ENCODE results near the gene PLA2R1.

PLA2R1 gene

GRCh38 chr2:160062292-160063005 lies at the start of gene PLA2R1:
PLA2R1 (minus strand) TSS chr2:160062615; CDS start chr2:160062403, 212 bp downstream.
- DNase-seq = no peak

- DNase-seq = no peak
Measured at GRCh38 chr2:160110674-160111239, 48.3 kb upstream of the PLA2R1 start.

GRCh38 chr2:160109939-160110673 lies 47.7 kb upstream of the PLA2R1 start:
- DNase-seq = peak; percentile 26

GRCh38 chr2:160109243-160109642 lies 46.8 kb upstream of the PLA2R1 start:
- no peak for DNase-seq

GRCh38 chr2:160108646-160109045 lies 46.2 kb upstream of the PLA2R1 start:
- no peak for DNase-seq

- no peak for DNase-seq
Measured at GRCh38 chr2:160105366-160105765, 43.0 kb upstream of the PLA2R1 start.

GRCh38 chr2:160104115-160104514 lies 41.7 kb upstream of the PLA2R1 start:
- DNase-seq = no peak

- DNase-seq = no peak
Measured at GRCh38 chr2:160097326-160097725, 34.9 kb upstream of the PLA2R1 start.

- no peak for DNase-seq
Measured at GRCh38 chr2:160096409-160096808, 34.0 kb upstream of the PLA2R1 start.

GRCh38 chr2:160092445-160092844 lies 30.0 kb upstream of the PLA2R1 start:
- no peak for DNase-seq

- DNase-seq = no peak
Measured at GRCh38 chr2:160091381-160091780, 29.0 kb upstream of the PLA2R1 start.

GRCh38 chr2:160087854-160088745 lies 25.7 kb upstream of the PLA2R1 start:
- DNase-seq = no peak

- DNase-seq = no peak
Measured at GRCh38 chr2:160085662-160086061, 23.2 kb upstream of the PLA2R1 start.

GRCh38 chr2:160077912-160078810 lies 15.7 kb upstream of the PLA2R1 start:
- no peak for DNase-seq

GRCh38 chr2:160076914-160077313 lies 14.5 kb upstream of the PLA2R1 start:
- peak; percentile 70 for DNase-seq

GRCh38 chr2:160076241-160076640 lies 13.8 kb upstream of the PLA2R1 start:
- no peak for DNase-seq

GRCh38 chr2:160075171-160075570 lies 12.8 kb upstream of the PLA2R1 start:
- no peak for DNase-seq

- no peak for DNase-seq
Measured at GRCh38 chr2:160073284-160073888, 11.0 kb upstream of the PLA2R1 start.

GRCh38 chr2:160068906-160069305 lies 6.5 kb upstream of the PLA2R1 start:
- no peak for DNase-seq

- DNase-seq = no peak
Measured at GRCh38 chr2:160064916-160065315, 2.5 kb upstream of the PLA2R1 start.

GRCh38 chr2:160063879-160064612 lies 1.6 kb upstream of the PLA2R1 start:
- DNase-seq = no peak
